ENCODE results near the gene LMAN2L. TPM values are rescaled to one million over a fixed set of nuclear protein-coding genes. Genes with fewer than 3 reads are reported as not detected.

Gene LMAN2L
- total and polyA plus RNA-seq, 4 donors: 6.4 to 15.1 (median 12.3) TPM

DNA sequence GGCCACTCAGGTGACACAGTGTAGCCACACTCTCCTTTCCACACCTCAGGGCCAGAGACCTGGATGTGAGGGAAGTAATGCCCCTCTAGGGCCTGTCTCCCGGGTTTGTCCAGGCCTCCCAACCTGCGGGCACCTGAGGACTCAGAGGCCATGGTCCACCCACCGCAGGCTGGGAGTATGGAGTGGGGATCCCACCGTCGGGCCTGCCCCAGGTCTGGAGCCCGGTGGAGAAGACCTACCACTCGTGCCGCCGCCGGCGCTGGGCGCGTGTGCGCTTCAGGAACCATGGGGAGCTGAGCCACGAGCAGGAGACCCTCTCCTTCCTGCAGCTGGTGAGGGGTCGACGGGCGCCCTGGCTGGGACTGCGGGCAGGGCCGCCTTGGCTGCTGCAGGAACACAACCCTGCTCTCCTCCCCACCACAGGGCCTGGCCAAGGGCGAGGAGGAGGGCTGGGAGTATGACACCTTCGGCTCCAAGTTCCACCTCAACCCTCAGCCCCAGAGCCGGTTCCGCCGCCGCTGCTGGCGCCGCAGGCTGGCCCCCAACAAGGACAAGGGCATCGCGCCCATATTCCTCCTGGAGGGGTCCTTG lies 48.7 kb downstream of the LMAN2L start:
- Histone ChIP-seq H3K4me3 (ENCODE audit: low read depth in 1 of 3, low read length in 3 of 3) (no peak overlapping the region), H3K9ac (ENCODE audit: low read depth in 1 of 2, low read length in 2 of 2) (no peak overlapping the region), H3K27me3 (ENCODE audit: control insufficient read depth in 4 of 4, insufficient read depth in 4 of 4, low read length in 3 of 4) (no peaks in the 10 kb centered on the region), H3K27ac (ENCODE audit: low read depth in 1 of 2, low read length in 2 of 2) (no peak overlapping the region), H3K36me3 (ENCODE audit: control insufficient read depth in 4 of 4, insufficient read depth in 3 of 4, low read depth in 1 of 4, low read length in 3 of 4) (no peaks in the 10 kb centered on the region), H3K9me3 (ENCODE audit: control insufficient read depth in 4 of 4, low read length in 3 of 4) (no peaks in the 10 kb centered on the region), H3K4me1 (ENCODE audit: control insufficient read depth in 4 of 4, insufficient read depth in 4 of 4, low read length in 3 of 4) (no peaks in the 10 kb centered on the region)
- WGBS: 97% methylated on average over 30 of the region's 30 CpGs
- TF ChIP-seq, protein P1, sequence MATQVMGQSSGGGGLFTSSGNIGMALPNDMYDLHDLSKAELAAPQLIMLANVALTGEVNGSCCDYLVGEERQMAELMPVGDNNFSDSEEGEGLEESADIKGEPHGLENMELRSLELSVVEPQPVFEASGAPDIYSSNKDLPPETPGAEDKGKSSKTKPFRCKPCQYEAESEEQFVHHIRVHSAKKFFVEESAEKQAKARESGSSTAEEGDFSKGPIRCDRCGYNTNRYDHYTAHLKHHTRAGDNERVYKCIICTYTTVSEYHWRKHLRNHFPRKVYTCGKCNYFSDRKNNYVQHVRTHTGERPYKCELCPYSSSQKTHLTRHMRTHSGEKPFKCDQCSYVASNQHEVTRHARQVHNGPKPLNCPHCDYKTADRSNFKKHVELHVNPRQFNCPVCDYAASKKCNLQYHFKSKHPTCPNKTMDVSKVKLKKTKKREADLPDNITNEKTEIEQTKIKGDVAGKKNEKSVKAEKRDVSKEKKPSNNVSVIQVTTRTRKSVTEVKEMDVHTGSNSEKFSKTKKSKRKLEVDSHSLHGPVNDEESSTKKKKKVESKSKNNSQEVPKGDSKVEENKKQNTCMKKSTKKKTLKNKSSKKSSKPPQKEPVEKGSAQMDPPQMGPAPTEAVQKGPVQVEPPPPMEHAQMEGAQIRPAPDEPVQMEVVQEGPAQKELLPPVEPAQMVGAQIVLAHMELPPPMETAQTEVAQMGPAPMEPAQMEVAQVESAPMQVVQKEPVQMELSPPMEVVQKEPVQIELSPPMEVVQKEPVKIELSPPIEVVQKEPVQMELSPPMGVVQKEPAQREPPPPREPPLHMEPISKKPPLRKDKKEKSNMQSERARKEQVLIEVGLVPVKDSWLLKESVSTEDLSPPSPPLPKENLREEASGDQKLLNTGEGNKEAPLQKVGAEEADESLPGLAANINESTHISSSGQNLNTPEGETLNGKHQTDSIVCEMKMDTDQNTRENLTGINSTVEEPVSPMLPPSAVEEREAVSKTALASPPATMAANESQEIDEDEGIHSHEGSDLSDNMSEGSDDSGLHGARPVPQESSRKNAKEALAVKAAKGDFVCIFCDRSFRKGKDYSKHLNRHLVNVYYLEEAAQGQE (IDR thresholded peaks at IDR 0.05): no peak
- TF ChIP-seq HNF4G (IDR thresholded peaks at IDR 0.05): no peak
- TF ChIP-seq SP1 (IDR thresholded peaks at IDR 0.05): no peak
- TF ChIP-seq, protein P2, sequence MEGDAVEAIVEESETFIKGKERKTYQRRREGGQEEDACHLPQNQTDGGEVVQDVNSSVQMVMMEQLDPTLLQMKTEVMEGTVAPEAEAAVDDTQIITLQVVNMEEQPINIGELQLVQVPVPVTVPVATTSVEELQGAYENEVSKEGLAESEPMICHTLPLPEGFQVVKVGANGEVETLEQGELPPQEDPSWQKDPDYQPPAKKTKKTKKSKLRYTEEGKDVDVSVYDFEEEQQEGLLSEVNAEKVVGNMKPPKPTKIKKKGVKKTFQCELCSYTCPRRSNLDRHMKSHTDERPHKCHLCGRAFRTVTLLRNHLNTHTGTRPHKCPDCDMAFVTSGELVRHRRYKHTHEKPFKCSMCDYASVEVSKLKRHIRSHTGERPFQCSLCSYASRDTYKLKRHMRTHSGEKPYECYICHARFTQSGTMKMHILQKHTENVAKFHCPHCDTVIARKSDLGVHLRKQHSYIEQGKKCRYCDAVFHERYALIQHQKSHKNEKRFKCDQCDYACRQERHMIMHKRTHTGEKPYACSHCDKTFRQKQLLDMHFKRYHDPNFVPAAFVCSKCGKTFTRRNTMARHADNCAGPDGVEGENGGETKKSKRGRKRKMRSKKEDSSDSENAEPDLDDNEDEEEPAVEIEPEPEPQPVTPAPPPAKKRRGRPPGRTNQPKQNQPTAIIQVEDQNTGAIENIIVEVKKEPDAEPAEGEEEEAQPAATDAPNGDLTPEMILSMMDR (IDR thresholded peaks at IDR 0.05; ENCODE audit: low read depth, low read length, missing input control): no peak
- TF ChIP-seq, protein P3, sequence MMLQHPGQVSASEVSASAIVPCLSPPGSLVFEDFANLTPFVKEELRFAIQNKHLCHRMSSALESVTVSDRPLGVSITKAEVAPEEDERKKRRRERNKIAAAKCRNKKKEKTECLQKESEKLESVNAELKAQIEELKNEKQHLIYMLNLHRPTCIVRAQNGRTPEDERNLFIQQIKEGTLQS (IDR thresholded peaks at IDR 0.05): no peak
- DNase-seq (ENCODE audit: low spot score): no peak

DNA sequence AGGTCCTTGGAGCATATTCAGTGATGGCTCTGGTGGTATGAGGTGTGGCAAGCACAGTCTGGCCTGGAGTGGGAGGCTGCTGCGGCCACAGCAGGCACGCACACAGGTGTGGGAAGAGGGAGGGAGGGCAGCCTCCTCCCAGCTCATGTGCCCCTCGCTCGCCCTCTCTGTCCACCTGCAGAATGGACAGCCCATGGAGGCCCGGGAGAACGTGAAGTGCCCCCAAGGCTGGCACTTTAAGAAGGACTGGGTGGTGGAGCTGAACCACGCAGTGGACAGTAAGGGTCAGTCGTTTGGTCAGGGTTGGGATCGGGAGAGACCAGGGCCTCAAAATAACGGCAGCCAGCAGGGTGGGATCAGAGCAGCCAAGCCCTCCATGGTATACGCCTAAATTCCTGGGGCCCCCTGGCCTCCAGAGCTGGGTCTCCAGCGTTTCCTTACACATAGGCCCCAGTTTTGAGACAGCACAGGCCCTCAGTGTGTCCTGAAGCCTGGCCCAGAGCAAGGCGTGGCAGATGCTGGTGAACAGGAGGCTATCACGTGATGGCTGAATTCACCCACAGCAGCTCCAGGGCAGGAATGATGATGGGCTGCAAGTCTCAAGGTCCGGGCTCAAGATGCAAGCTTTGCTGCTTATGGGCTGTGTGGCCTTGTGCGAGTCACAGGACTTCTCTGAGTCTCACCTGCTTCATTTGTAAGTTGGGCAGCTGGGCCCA lies 49.4 kb downstream of the LMAN2L start:
- Histone ChIP-seq H3K9me3 (ENCODE audit: control insufficient read depth in 4 of 4, low read length in 3 of 4) (no peaks in the 10 kb centered on the region), H3K4me1 (ENCODE audit: control insufficient read depth in 4 of 4, insufficient read depth in 4 of 4, low read length in 3 of 4) (no peaks in the 10 kb centered on the region), H3K36me3 (ENCODE audit: control insufficient read depth in 4 of 4, insufficient read depth in 3 of 4, low read depth in 1 of 4, low read length in 3 of 4) (no peaks in the 10 kb centered on the region), H3K27ac (ENCODE audit: low read depth in 1 of 2, low read length in 2 of 2) (no peak overlapping the region), H3K27me3 (ENCODE audit: control insufficient read depth in 4 of 4, insufficient read depth in 4 of 4, low read length in 3 of 4) (no peaks in the 10 kb centered on the region), H3K4me3 (ENCODE audit: low read depth in 1 of 3, low read length in 3 of 3) (no peak overlapping the region), H3K9ac (ENCODE audit: low read depth in 1 of 2, low read length in 2 of 2) (no peak overlapping the region)
- WGBS: 94% methylated on average over 16 of the region's 16 CpGs
- TF ChIP-seq, protein P3 (IDR thresholded peaks at IDR 0.05): no peak
- TF ChIP-seq, protein P4, sequence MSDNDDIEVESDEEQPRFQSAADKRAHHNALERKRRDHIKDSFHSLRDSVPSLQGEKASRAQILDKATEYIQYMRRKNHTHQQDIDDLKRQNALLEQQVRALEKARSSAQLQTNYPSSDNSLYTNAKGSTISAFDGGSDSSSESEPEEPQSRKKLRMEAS (IDR thresholded peaks at IDR 0.05): no peak
- TF ChIP-seq HNF4A (conservative IDR thresholded peaks at IDR 0.05) (no peak), NR2F2 (IDR thresholded peaks at IDR 0.05) (no peak), TAF1 (conservative IDR thresholded peaks at IDR 0.05) (no peak), RAD21 (IDR thresholded peaks at IDR 0.05) (no peak), FOXA1 (IDR thresholded peaks at IDR 0.05) (no peak), FOXA2 (IDR thresholded peaks at IDR 0.05) (no peak), JUND (IDR thresholded peaks at IDR 0.05) (no peak), RXRA (IDR thresholded peaks at IDR 0.05) (no peak)
- TF ChIP-seq, protein P2 (IDR thresholded peaks at IDR 0.05; ENCODE audit: low read depth, low read length, missing input control): no peak
- DNase-seq (ENCODE audit: low spot score): no peak
